Activated CD4-positive, alpha-beta T cell treated with anti-CD3 and anti-CD28 coated beads, Interleukin-2, Interleukin-6, amounts not matched to agents 100 ng/mL and 50 ng/mL, durations not matched to agents 16 hours and 8 hours (primary cell): ENCODE results near the gene SFT2D1.
A peak's percentile ranks its signal among the peaks of the same experiment; 100 is the strongest.

Source experiments
- DNase-seq: peaks from one replicate; pipeline ENCODE4 v3.0.0-alpha.2; 2020

Gene SFT2D1

GRCh38 chr6:166331503-166332415, 10.6 kb downstream of the SFT2D1 start:
- no peak for DNase-seq

- no peak for DNase-seq
Measured at GRCh38 chr6:166330612-166331011, 11.7 kb downstream of the SFT2D1 start.

- no peak for DNase-seq
Measured at GRCh38 chr6:166325383-166326042, 16.8 kb downstream of the SFT2D1 start.

- no peak for DNase-seq
Measured at GRCh38 chr6:166323395-166323794, 18.9 kb downstream of the SFT2D1 start.

- no peak for DNase-seq
Measured at GRCh38 chr6:166318649-166319600, 23.4 kb downstream of the SFT2D1 start.

- no peak for DNase-seq
Measured at GRCh38 chr6:166318227-166318626, 24.1 kb downstream of the SFT2D1 start.

- DNase-seq: no peak
Measured at GRCh38 chr6:166317261-166318212, 24.8 kb downstream of the SFT2D1 start.

GRCh38 chr6:166315436-166315835, 26.9 kb downstream of the SFT2D1 start:
- DNase-seq: no peak

- DNase-seq: no peak
Measured at GRCh38 chr6:166314454-166314853, 27.9 kb downstream of the SFT2D1 start.

GRCh38 chr6:166313255-166314070, 28.9 kb downstream of the SFT2D1 start:
- DNase-seq: peak; percentile 74

- DNase-seq: no peak
Measured at GRCh38 chr6:166312832-166313231, 29.5 kb downstream of the SFT2D1 start.

GRCh38 chr6:166310634-166311033, 31.7 kb downstream of the SFT2D1 start:
- DNase-seq: no peak

- DNase-seq: no peak
Measured at GRCh38 chr6:166309977-166310376, 32.4 kb downstream of the SFT2D1 start.

GRCh38 chr6:166308769-166309589, 33.4 kb downstream of the SFT2D1 start:
- DNase-seq: no peak

- no peak for DNase-seq
Measured at GRCh38 chr6:166308033-166308768, 34.1 kb downstream of the SFT2D1 start, which contains the start of gene PRR18. PRR18 (minus strand) TSS chr6:166308392; CDS start chr6:166308142, 250 bp downstream.

- no peak for DNase-seq
Measured at GRCh38 chr6:166307082-166308032, 35.0 kb downstream of the SFT2D1 start.

GRCh38 chr6:166306378-166307081, 35.8 kb downstream of the SFT2D1 start:
- DNase-seq: no peak
